Measurements from ENCODE around the gene ELK3. TPM values are rescaled to one million over a fixed set of nuclear protein-coding genes. Genes with fewer than 3 reads are reported as not detected.

Gene ELK3
- total RNA-seq, 1 donor from 2014 or later: 4.8 TPM

- no peak for DNase-seq (ENCODE audit: low spot score)
- Histone ChIP-seq H3K79me2 (ENCODE audit: low read depth) (no peaks in the 10 kb centered on the region), H3K9me3 (ENCODE audit: low read depth) (no peaks in the 10 kb centered on the region), H3F3A (ENCODE audit: low read depth) (no peaks in the 10 kb centered on the region), H3K4me2 (no peak overlapping the region), H4K20me1 (ENCODE audit: low read depth) (no peaks in the 10 kb centered on the region), H3K4me1 (no peaks in the 10 kb centered on the region), H3K4me3 (no peak overlapping the region), H3K9ac (no peak overlapping the region), H3K27me3 (no peaks in the 10 kb centered on the region), H2AFZ (replicated peaks) (no peak overlapping the region), H3K27ac (no peak overlapping the region), H3K36me3 (no peaks in the 10 kb centered on the region)
- H3K4me3 Mint-ChIP-seq: no peak overlapping the region
- peak overlapping the region; percentile 9 for H3K27ac Mint-ChIP-seq
- TF ChIP-seq EZH2 (IDR thresholded peaks at IDR 0.05) (no peak), CTCF (IDR thresholded peaks at IDR 0.05) (no peak), EZH2phosphoT487 (IDR thresholded peaks at IDR 0.05) (no peak)
- H3K9me3 Mint-ChIP-seq: no peaks in the 10 kb centered on the region
- H3K27me3 Mint-ChIP-seq (ENCODE audit: insufficient read depth, low read depth): peaks cover 11% of the 10 kb centered on the region
- H3K36me3 Mint-ChIP-seq: peaks cover 2% of the 10 kb centered on the region
- H3K4me1 Mint-ChIP-seq: peaks cover 44% of the 10 kb centered on the region
These were observed 43.4 kb downstream of the ELK3 start for GRCh38 chr12:96237465-96238077.

- H3K79me2 ChIP-seq (ENCODE audit: low read depth): no peaks in the 10 kb centered on the region
- no peak overlapping the region for H2AFZ ChIP-seq (replicated peaks)
- Mint-ChIP-seq H3K9me3 (no peaks in the 10 kb centered on the region), H3K27ac (no peak overlapping the region), H3K27me3 (ENCODE audit: insufficient read depth, low read depth) (peaks cover 11% of the 10 kb centered on the region), H3K4me3 (no peak overlapping the region), H3K36me3 (peaks cover 2% of the 10 kb centered on the region), H3K4me1 (peaks cover 44% of the 10 kb centered on the region)
- no peak overlapping the region for H3K9ac ChIP-seq
- H3K27me3 ChIP-seq: no peaks in the 10 kb centered on the region
- H3K4me2 ChIP-seq: no peak overlapping the region
- no peak for DNase-seq (ENCODE audit: low spot score)
- no peak overlapping the region for H3K4me3 ChIP-seq
- H3K9me3 ChIP-seq (ENCODE audit: low read depth): no peaks in the 10 kb centered on the region
- no peak for TF ChIP-seq EZH2phosphoT487 (IDR thresholded peaks at IDR 0.05)
- no peak for TF ChIP-seq CTCF (IDR thresholded peaks at IDR 0.05)
- TF ChIP-seq EZH2 (IDR thresholded peaks at IDR 0.05): no peak
- H3F3A ChIP-seq (ENCODE audit: low read depth): no peaks in the 10 kb centered on the region
- no peaks in the 10 kb centered on the region for H3K36me3 ChIP-seq
- no peaks in the 10 kb centered on the region for H4K20me1 ChIP-seq (ENCODE audit: low read depth)
- no peak overlapping the region for H3K27ac ChIP-seq
- no peaks in the 10 kb centered on the region for H3K4me1 ChIP-seq
These were observed 44.3 kb downstream of the ELK3 start for GRCh38 chr12:96238336-96239047.

GRCh38 chr12:96239711-96240635, 45.8 kb downstream of the ELK3 start:
- Mint-ChIP-seq H3K9me3 (no peaks in the 10 kb centered on the region), H3K27me3 (ENCODE audit: insufficient read depth, low read depth) (peaks cover 11% of the 10 kb centered on the region), H3K4me3 (no peak overlapping the region), H3K36me3 (peaks cover 2% of the 10 kb centered on the region), H3K4me1 (peaks cover 41% of the 10 kb centered on the region), H3K27ac (peak overlapping the region; percentile 89)
- Histone ChIP-seq H2AFZ (replicated peaks) (no peak overlapping the region), H3K79me2 (ENCODE audit: low read depth) (no peaks in the 10 kb centered on the region), H3K9ac (no peak overlapping the region), H3K9me3 (ENCODE audit: low read depth) (no peaks in the 10 kb centered on the region), H3K4me3 (no peak overlapping the region), H3K4me1 (no peaks in the 10 kb centered on the region), H3K27ac (no peak overlapping the region), H3K4me2 (no peak overlapping the region), H4K20me1 (ENCODE audit: low read depth) (no peaks in the 10 kb centered on the region), H3K36me3 (no peaks in the 10 kb centered on the region), H3F3A (ENCODE audit: low read depth) (no peaks in the 10 kb centered on the region), H3K27me3 (no peaks in the 10 kb centered on the region)
- no peak for DNase-seq (ENCODE audit: low spot score)
- TF ChIP-seq EZH2 (IDR thresholded peaks at IDR 0.05) (no peak), EZH2phosphoT487 (IDR thresholded peaks at IDR 0.05) (no peak), CTCF (IDR thresholded peaks at IDR 0.05) (no peak)
